ENCODE data around the gene KCNA4. TPM values are rescaled to one million over a fixed set of nuclear protein-coding genes. Genes with fewer than 3 reads are reported as not detected.

KCNA4 gene
- total RNA-seq, 1 donor from 2014 or later: 1.3 TPM

GRCh38 chr11:30018495-30018894 is 1.7 kb upstream of the KCNA4 start:
- no peak for TF ChIP-seq EZH2 (IDR thresholded peaks at IDR 0.05)
- TF ChIP-seq EZH2phosphoT487 (IDR thresholded peaks at IDR 0.05): no peak
- TF ChIP-seq CTCF (IDR thresholded peaks at IDR 0.05): no peak
- Histone ChIP-seq H3K4me3 (no peak overlapping the region), H3K4me2 (no peak overlapping the region), H3K79me2 (ENCODE audit: low read depth) (no peaks in the 10 kb centered on the region), H3K9ac (no peak overlapping the region), H3F3A (ENCODE audit: low read depth) (peaks cover 12% of the 10 kb centered on the region), H3K27ac (no peak overlapping the region), H3K36me3 (no peaks in the 10 kb centered on the region), H3K9me3 (ENCODE audit: low read depth) (no peaks in the 10 kb centered on the region), H4K20me1 (ENCODE audit: low read depth) (no peaks in the 10 kb centered on the region), H2AFZ (replicated peaks) (no peak overlapping the region), H3K27me3 (peaks cover 100% of the 10 kb centered on the region), H3K4me1 (peaks cover 17% of the 10 kb centered on the region)
- Mint-ChIP-seq H3K27ac (no peak overlapping the region), H3K4me1 (peaks cover 2% of the 10 kb centered on the region), H3K4me3 (peak overlapping the region; percentile 34), H3K36me3 (no peaks in the 10 kb centered on the region), H3K27me3 (ENCODE audit: insufficient read depth, low read depth) (peaks cover 20% of the 10 kb centered on the region), H3K9me3 (peaks cover 3% of the 10 kb centered on the region)
- DNase-seq (ENCODE audit: low spot score): no peak

GRCh38 chr11:30017445-30017895 is 640 bp upstream of the KCNA4 start:
- peaks cover 17% of the 10 kb centered on the region for H3K4me1 ChIP-seq
- Mint-ChIP-seq H3K4me3 (peak overlapping the region; percentile 79), H3K27ac (no peak overlapping the region), H3K36me3 (no peaks in the 10 kb centered on the region), H3K9me3 (peaks cover 3% of the 10 kb centered on the region), H3K27me3 (ENCODE audit: insufficient read depth, low read depth) (peaks cover 20% of the 10 kb centered on the region), H3K4me1 (peaks cover 2% of the 10 kb centered on the region)
- H3K9me3 ChIP-seq (ENCODE audit: low read depth): no peaks in the 10 kb centered on the region
- TF ChIP-seq EZH2 (IDR thresholded peaks at IDR 0.05) (no peak), EZH2phosphoT487 (IDR thresholded peaks at IDR 0.05) (no peak), CTCF (IDR thresholded peaks at IDR 0.05) (no peak)
- H3K27ac ChIP-seq: no peak overlapping the region
- no peaks in the 10 kb centered on the region for H4K20me1 ChIP-seq (ENCODE audit: low read depth)
- peak overlapping the region; percentile 98 for H2AFZ ChIP-seq (replicated peaks)
- H3K36me3 ChIP-seq: no peaks in the 10 kb centered on the region
- H3F3A ChIP-seq (ENCODE audit: low read depth): peaks cover 12% of the 10 kb centered on the region
- H3K27me3 ChIP-seq: peaks cover 94% of the 10 kb centered on the region
- H3K9ac ChIP-seq: no peak overlapping the region
- peak overlapping the region; percentile 97 for H3K4me2 ChIP-seq
- H3K4me3 ChIP-seq: peak overlapping the region; percentile 63
- DNase-seq (ENCODE audit: low spot score): peak; percentile 36
- H3K79me2 ChIP-seq (ENCODE audit: low read depth): no peaks in the 10 kb centered on the region

- Histone ChIP-seq H3K4me2 (peak overlapping the region; percentile 97), H3F3A (ENCODE audit: low read depth) (peaks cover 12% of the 10 kb centered on the region), H3K4me1 (peaks cover 17% of the 10 kb centered on the region), H3K36me3 (no peaks in the 10 kb centered on the region), H3K9ac (no peak overlapping the region), H3K79me2 (ENCODE audit: low read depth) (no peaks in the 10 kb centered on the region), H3K9me3 (ENCODE audit: low read depth) (no peaks in the 10 kb centered on the region), H3K27ac (no peak overlapping the region), H4K20me1 (ENCODE audit: low read depth) (no peaks in the 10 kb centered on the region), H3K4me3 (peak overlapping the region; percentile 63), H3K27me3 (peaks cover 78% of the 10 kb centered on the region), H2AFZ (replicated peaks) (peak overlapping the region; percentile 98)
- peak; percentile 43 for DNase-seq (ENCODE audit: low spot score)
- no peak overlapping the region for H3K27ac Mint-ChIP-seq
- TF ChIP-seq EZH2phosphoT487 (IDR thresholded peaks at IDR 0.05) (no peak), EZH2 (IDR thresholded peaks at IDR 0.05) (peak; percentile 37)
- H3K9me3 Mint-ChIP-seq: peaks cover 5% of the 10 kb centered on the region
- no peak overlapping the region for H3K4me3 Mint-ChIP-seq
- H3K36me3 Mint-ChIP-seq: no peaks in the 10 kb centered on the region
- peaks cover 20% of the 10 kb centered on the region for H3K27me3 Mint-ChIP-seq (ENCODE audit: insufficient read depth, low read depth)
- no peaks in the 10 kb centered on the region for H3K4me1 Mint-ChIP-seq
Measured at GRCh38 chr11:30015725-30016412, 961 bp downstream of the KCNA4 start.

- Histone ChIP-seq H3K4me1 (peaks cover 19% of the 10 kb centered on the region), H2AFZ (replicated peaks) (no peak overlapping the region), H3K4me2 (no peak overlapping the region), H3K9ac (no peak overlapping the region), H3K27ac (no peak overlapping the region), H3K9me3 (ENCODE audit: low read depth) (no peaks in the 10 kb centered on the region), H3F3A (ENCODE audit: low read depth) (peaks cover 12% of the 10 kb centered on the region), H3K4me3 (no peak overlapping the region), H3K36me3 (no peaks in the 10 kb centered on the region), H3K27me3 (peaks cover 60% of the 10 kb centered on the region), H3K79me2 (ENCODE audit: low read depth) (no peaks in the 10 kb centered on the region), H4K20me1 (ENCODE audit: low read depth) (no peaks in the 10 kb centered on the region)
- TF ChIP-seq CTCF (IDR thresholded peaks at IDR 0.05) (no peak), EZH2 (IDR thresholded peaks at IDR 0.05) (no peak), EZH2phosphoT487 (IDR thresholded peaks at IDR 0.05) (no peak)
- Mint-ChIP-seq H3K27ac (no peak overlapping the region), H3K36me3 (no peaks in the 10 kb centered on the region), H3K27me3 (ENCODE audit: insufficient read depth, low read depth) (peaks cover 3% of the 10 kb centered on the region), H3K4me1 (no peaks in the 10 kb centered on the region), H3K9me3 (peaks cover 3% of the 10 kb centered on the region), H3K4me3 (no peak overlapping the region)
- no peak for DNase-seq (ENCODE audit: low spot score)
Measured at GRCh38 chr11:30012346-30012745, 4.5 kb downstream of the KCNA4 start.
